HL-60 (cell line): ENCODE data around the gene LDLRAD3.

Source experiments
- GABPA ChIP-seq: IDR thresholded peaks from 2 replicates; pipeline ENCODE4 v1.6.1; 2012; ENCODE audit warnings: low read depth
- POLR2AphosphoS5 ChIP-seq: IDR thresholded peaks from 2 replicates; pipeline ENCODE4 v1.6.1; 2012; ENCODE audit warnings: low read depth
- SPI1 ChIP-seq: IDR thresholded peaks from 2 replicates; pipeline ENCODE4 v1.6.1; 2012; ENCODE audit warnings: low read depth, mild to moderate bottlenecking, borderline replicate concordance
- TF ChIP-seq, protein P1 (sequence below): IDR thresholded peaks from one replicate; pipeline ENCODE4 v1.5.1; 2011; ENCODE audit warnings: low read length, control low read depth, inconsistent platforms; ENCODE audit not compliant: insufficient read depth
- TF ChIP-seq, protein P2 (sequence below): IDR thresholded peaks from 2 replicates; pipeline ENCODE4 v1.6.1; 2012; ENCODE audit warnings: low read depth; ENCODE audit not compliant: insufficient replicate concordance

DNA sequence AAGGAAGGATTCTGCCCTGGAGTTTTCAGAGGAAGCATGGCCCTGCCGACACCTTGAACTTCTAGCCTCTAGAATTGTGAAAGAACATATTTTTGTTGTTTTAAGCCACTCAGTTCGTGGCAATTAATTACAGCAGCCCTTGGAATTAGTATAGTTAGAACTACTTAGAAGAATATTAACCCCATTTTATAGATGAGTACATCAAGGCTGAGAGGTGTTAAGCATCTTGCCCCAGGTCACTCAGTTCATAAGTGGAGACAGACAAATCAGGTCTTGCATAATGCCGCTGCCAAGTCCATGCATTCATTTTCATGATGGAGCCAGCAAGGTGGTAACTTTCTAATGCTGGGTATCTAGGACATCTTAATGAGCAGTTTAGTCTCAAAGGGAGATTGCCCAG lies 26.6 kb downstream of the LDLRAD3 start:
- TF ChIP-seq, protein P1, sequence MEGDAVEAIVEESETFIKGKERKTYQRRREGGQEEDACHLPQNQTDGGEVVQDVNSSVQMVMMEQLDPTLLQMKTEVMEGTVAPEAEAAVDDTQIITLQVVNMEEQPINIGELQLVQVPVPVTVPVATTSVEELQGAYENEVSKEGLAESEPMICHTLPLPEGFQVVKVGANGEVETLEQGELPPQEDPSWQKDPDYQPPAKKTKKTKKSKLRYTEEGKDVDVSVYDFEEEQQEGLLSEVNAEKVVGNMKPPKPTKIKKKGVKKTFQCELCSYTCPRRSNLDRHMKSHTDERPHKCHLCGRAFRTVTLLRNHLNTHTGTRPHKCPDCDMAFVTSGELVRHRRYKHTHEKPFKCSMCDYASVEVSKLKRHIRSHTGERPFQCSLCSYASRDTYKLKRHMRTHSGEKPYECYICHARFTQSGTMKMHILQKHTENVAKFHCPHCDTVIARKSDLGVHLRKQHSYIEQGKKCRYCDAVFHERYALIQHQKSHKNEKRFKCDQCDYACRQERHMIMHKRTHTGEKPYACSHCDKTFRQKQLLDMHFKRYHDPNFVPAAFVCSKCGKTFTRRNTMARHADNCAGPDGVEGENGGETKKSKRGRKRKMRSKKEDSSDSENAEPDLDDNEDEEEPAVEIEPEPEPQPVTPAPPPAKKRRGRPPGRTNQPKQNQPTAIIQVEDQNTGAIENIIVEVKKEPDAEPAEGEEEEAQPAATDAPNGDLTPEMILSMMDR: no peak
- TF ChIP-seq POLR2AphosphoS5 (no peak), GABPA (no peak), SPI1 (no peak)
- TF ChIP-seq, protein P2, sequence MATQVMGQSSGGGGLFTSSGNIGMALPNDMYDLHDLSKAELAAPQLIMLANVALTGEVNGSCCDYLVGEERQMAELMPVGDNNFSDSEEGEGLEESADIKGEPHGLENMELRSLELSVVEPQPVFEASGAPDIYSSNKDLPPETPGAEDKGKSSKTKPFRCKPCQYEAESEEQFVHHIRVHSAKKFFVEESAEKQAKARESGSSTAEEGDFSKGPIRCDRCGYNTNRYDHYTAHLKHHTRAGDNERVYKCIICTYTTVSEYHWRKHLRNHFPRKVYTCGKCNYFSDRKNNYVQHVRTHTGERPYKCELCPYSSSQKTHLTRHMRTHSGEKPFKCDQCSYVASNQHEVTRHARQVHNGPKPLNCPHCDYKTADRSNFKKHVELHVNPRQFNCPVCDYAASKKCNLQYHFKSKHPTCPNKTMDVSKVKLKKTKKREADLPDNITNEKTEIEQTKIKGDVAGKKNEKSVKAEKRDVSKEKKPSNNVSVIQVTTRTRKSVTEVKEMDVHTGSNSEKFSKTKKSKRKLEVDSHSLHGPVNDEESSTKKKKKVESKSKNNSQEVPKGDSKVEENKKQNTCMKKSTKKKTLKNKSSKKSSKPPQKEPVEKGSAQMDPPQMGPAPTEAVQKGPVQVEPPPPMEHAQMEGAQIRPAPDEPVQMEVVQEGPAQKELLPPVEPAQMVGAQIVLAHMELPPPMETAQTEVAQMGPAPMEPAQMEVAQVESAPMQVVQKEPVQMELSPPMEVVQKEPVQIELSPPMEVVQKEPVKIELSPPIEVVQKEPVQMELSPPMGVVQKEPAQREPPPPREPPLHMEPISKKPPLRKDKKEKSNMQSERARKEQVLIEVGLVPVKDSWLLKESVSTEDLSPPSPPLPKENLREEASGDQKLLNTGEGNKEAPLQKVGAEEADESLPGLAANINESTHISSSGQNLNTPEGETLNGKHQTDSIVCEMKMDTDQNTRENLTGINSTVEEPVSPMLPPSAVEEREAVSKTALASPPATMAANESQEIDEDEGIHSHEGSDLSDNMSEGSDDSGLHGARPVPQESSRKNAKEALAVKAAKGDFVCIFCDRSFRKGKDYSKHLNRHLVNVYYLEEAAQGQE: no peak
